SK-N-MC (cell line): Measurements from ENCODE around the gene ADARB2.

Source experiments
- EZH2 ChIP-seq: fragments of 200-600 bp; sonication (generic); IDR thresholded peaks from one replicate; pipeline ENCODE4 v1.6.1; 2017; ENCODE audit warnings: antibody characterized with exemption
- FOXP2 ChIP-seq: optimal IDR thresholded peaks from 2 replicates; pipeline ENCODE3; 2011; ENCODE audit warnings: mild to moderate bottlenecking, moderate library complexity; ENCODE audit not compliant: insufficient read depth; ENCODE audit errors: extremely low read length, control extremely low read depth
- POLR2AphosphoS5 ChIP-seq: IDR thresholded peaks from 2 replicates; pipeline ENCODE4 v1.6.1; 2012; ENCODE audit warnings: mild to moderate bottlenecking, low read depth, low read length, borderline replicate concordance

GRCh38 chr10:1264001-1264400 is 473.3 kb downstream of the ADARB2 start:
- TF ChIP-seq POLR2AphosphoS5 (no peak), EZH2 (no peak), FOXP2 (no peak)
